A673 (cell line): Measurements from ENCODE around the gene THSD4. TPM values are rescaled to one million over a fixed set of nuclear protein-coding genes. Genes with fewer than 3 reads are reported as not detected.
A peak's percentile ranks its signal among the peaks of the same experiment; 100 is the strongest.

Source experiments
- BruUV-seq: library from RNA; stranded (reverse); fragments of 400-500 nt; replicated peaks from 2 replicates; lab custom pipeline; 2021; lab: Mats Ljungman, UMichigan
- CTCF ChIA-PET: fragments of 300-600 bp; sonication (Branson Sonifier 250); formaldehyde crosslinking; loops from one replicate; lab custom pipeline; 2022; ENCODE audit warnings: antibody characterized with exemption; lab: Charles Lee
- POLR2A ChIA-PET: fragments of 300-600 bp; sonication (Branson Sonifier 250); formaldehyde crosslinking; loops from one replicate; lab custom pipeline; 2022; ENCODE audit warnings: antibody characterized with exemption; ENCODE audit not compliant: low non-redundant PET; lab: Charles Lee
- DNase-seq: peaks from one replicate; pipeline ENCODE4 v3.0.0-alpha.2; 2015; ENCODE audit warnings: low spot score
- H3K27ac ChIP-seq: fragments of 200-600 bp; sonication (generic); 2 replicates; pipeline ENCODE4 v1.5.1; 2016; ENCODE audit warnings: mixed run types, low read depth, mild to moderate bottlenecking, mixed read lengths, antibody characterized with exemption, low read length; ENCODE audit not compliant: poor library complexity, severe bottlenecking
- H3K27me3 ChIP-seq: fragments of 200-600 bp; sonication (generic); replicated peaks from 2 replicates; pipeline ENCODE4 v1.6.1; 2017; ENCODE audit warnings: mixed run types, low read depth, mild to moderate bottlenecking, mixed read lengths, antibody characterized with exemption, low read length; ENCODE audit not compliant: insufficient read depth, poor library complexity
- H3K36me3 ChIP-seq: fragments of 200-600 bp; sonication (generic); 2 replicates; pipeline ENCODE4 v1.6.1; 2016; ENCODE audit warnings: mixed run types, mild to moderate bottlenecking, mixed read lengths, antibody characterized with exemption, low read length; ENCODE audit not compliant: insufficient read depth, poor library complexity, severe bottlenecking
- H3K4me1 ChIP-seq: fragments of 200-600 bp; sonication (generic); 2 replicates; pipeline ENCODE4 v1.6.1; 2017; ENCODE audit warnings: mixed run types, mild to moderate bottlenecking, mixed read lengths, antibody characterized with exemption, low read length; ENCODE audit not compliant: insufficient read depth, poor library complexity, severe bottlenecking
- H3K4me3 ChIP-seq: fragments of 200-600 bp; sonication (generic); 2 replicates; pipeline ENCODE4 v1.5.1; 2016; ENCODE audit warnings: low read depth, mixed run types, mild to moderate bottlenecking, mixed read lengths, low read length; ENCODE audit not compliant: poor library complexity, severe bottlenecking
- H3K9me3 ChIP-seq: fragments of 200-600 bp; sonication (generic); 2 replicates; pipeline ENCODE4 v1.6.1; 2016; ENCODE audit warnings: mixed run types, low read depth, mild to moderate bottlenecking, mixed read lengths, antibody characterized with exemption, low read length; ENCODE audit not compliant: poor library complexity, severe bottlenecking
- EZH2 ChIP-seq: fragments of 200-600 bp; sonication (generic); IDR thresholded peaks from 2 replicates; pipeline ENCODE4 v1.6.1; 2017; ENCODE audit warnings: borderline replicate concordance, low read depth, mild to moderate bottlenecking, mixed read lengths, antibody characterized with exemption, low read length; ENCODE audit not compliant: poor library complexity, severe bottlenecking
- intact Hi-C: fragments of 100-400 bp; cut with micrococcal nuclease; formaldehyde crosslinking; loops from one replicate; pipeline ENCODE4 v1.10.0; 2022; ENCODE audit not compliant: unreplicated experiment
- total RNA-seq: library from RNA; stranded (reverse); gene quantifications from 2 replicates; pipeline ENCODE4 v1.2.3, GENCODE V29; 2021
- TF ChIP-seq, protein P1 (sequence below): fragments of 300-800, 200-600 bp; sonication (generic); conservative IDR thresholded peaks from 2 replicates; pipeline ENCODE4 v1.5.1; 2017; ENCODE audit warnings: low read depth, mild to moderate bottlenecking, antibody characterized with exemption, low read length, moderate library complexity, mixed read lengths

The THSD4 gene
- total RNA-seq, 1 experiment from 2014 or later: 2.4 TPM

- no peak for TF ChIP-seq EZH2
- TF ChIP-seq, protein P1, sequence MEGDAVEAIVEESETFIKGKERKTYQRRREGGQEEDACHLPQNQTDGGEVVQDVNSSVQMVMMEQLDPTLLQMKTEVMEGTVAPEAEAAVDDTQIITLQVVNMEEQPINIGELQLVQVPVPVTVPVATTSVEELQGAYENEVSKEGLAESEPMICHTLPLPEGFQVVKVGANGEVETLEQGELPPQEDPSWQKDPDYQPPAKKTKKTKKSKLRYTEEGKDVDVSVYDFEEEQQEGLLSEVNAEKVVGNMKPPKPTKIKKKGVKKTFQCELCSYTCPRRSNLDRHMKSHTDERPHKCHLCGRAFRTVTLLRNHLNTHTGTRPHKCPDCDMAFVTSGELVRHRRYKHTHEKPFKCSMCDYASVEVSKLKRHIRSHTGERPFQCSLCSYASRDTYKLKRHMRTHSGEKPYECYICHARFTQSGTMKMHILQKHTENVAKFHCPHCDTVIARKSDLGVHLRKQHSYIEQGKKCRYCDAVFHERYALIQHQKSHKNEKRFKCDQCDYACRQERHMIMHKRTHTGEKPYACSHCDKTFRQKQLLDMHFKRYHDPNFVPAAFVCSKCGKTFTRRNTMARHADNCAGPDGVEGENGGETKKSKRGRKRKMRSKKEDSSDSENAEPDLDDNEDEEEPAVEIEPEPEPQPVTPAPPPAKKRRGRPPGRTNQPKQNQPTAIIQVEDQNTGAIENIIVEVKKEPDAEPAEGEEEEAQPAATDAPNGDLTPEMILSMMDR: no peak
- peak; percentile 34 for DNase-seq
- ChIA-PET POLR2A (interaction anchor here (0.6 kb wide), 2 partner anchors 25 to 52 kb away, joined by 3 to 6 read pairs; no protein-coding TSS in a partner anchor), CTCF (no interaction called here)
- peaks cover 9% of the 10 kb centered on the region for H3K4me1 ChIP-seq
- intact Hi-C loops: no loop called here
- no peaks in the 10 kb centered on the region for H3K9me3 ChIP-seq
- no TSS peak for BruUV-seq
- H3K27ac ChIP-seq: no peak overlapping the region
- H3K4me3 ChIP-seq: no peak overlapping the region
- H3K36me3 ChIP-seq: no peaks in the 10 kb centered on the region
- no peaks in the 10 kb centered on the region for H3K27me3 ChIP-seq
Measured at GRCh38 chr15:71187526-71187925, 72.3 kb downstream of the THSD4 start.

GRCh38 chr15:71189718-71190117 lies 74.4 kb downstream of the THSD4 start:
- no TSS peak for BruUV-seq
- DNase-seq: peak; percentile 18

GRCh38 chr15:71191296-71191695 lies 76.0 kb downstream of the THSD4 start:
- BruUV-seq: no TSS peak
- POLR2A ChIA-PET: no interaction called here
- Histone ChIP-seq H3K4me1 (peaks cover 9% of the 10 kb centered on the region), H3K27me3 (no peaks in the 10 kb centered on the region), H3K4me3 (no peak overlapping the region), H3K36me3 (no peaks in the 10 kb centered on the region), H3K27ac (no peak overlapping the region), H3K9me3 (no peaks in the 10 kb centered on the region)
- intact Hi-C loops: no loop called here
- no peak for TF ChIP-seq EZH2
- TF ChIP-seq, protein P1: no peak
- CTCF ChIA-PET: no interaction called here
- no peak for DNase-seq

More at GRCh38 chr15:71189718-71190117, 74.4 kb downstream of the THSD4 start:
- no peak for TF ChIP-seq EZH2
- TF ChIP-seq, protein P1: no peak
- intact Hi-C loops: no loop called here
- H3K27ac ChIP-seq: no peak overlapping the region
- no peaks in the 10 kb centered on the region for H3K9me3 ChIP-seq
- H3K27me3 ChIP-seq: no peaks in the 10 kb centered on the region
- no peak overlapping the region for H3K4me3 ChIP-seq
- ChIA-PET CTCF (no interaction called here), POLR2A (no interaction called here)
- peaks cover 9% of the 10 kb centered on the region for H3K4me1 ChIP-seq
- H3K36me3 ChIP-seq: no peaks in the 10 kb centered on the region
